GM23338 (cell line): ENCODE data around the gene RUSF1. TPM values are rescaled to one million over a fixed set of nuclear protein-coding genes. Genes with fewer than 3 reads are reported as not detected.

Source experiments
- ATAC-seq: fragments of 200-7000 bp; cut with Tn5 transposase; 3 replicates; pipeline ENCODE4 v1.9.1; 2020
- DNase-seq: peaks from one replicate; pipeline ENCODE4 v3.0.0-alpha.2; 2015; ENCODE audit warnings: low spot score
- H2AFZ ChIP-seq: fragments of 200-600 bp; sonication (generic); 2 replicates; pipeline ENCODE4 v1.8.0; 2016; ENCODE audit warnings: antibody characterized with exemption, mild to moderate bottlenecking, moderate library complexity
- H3F3A ChIP-seq: fragments of 200-600 bp; sonication (generic); replicated peaks from 2 replicates; pipeline ENCODE4 v1.8.0; 2017; ENCODE audit warnings: antibody characterized with exemption, mixed run types, low read depth
- H3K27ac ChIP-seq: fragments of 200-600 bp; sonication (generic); 2 replicates; pipeline ENCODE4 v1.6.1; 2016; ENCODE audit warnings: low read depth
- H3K27me3 ChIP-seq: fragments of 200-600 bp; sonication (generic); 2 replicates; pipeline ENCODE4 v1.8.0; 2016; ENCODE audit warnings: mild to moderate bottlenecking, mixed run types, moderate library complexity; ENCODE audit not compliant: insufficient read depth
- H3K36me3 ChIP-seq: fragments of 200-600 bp; sonication (generic); 2 replicates; pipeline ENCODE4 v1.8.0; 2016; ENCODE audit warnings: mild to moderate bottlenecking; ENCODE audit not compliant: insufficient read depth
- H3K4me1 ChIP-seq: fragments of 200-600 bp; sonication (generic); 2 replicates; pipeline ENCODE4 v1.8.0; 2016; ENCODE audit warnings: mild to moderate bottlenecking, moderate library complexity; ENCODE audit not compliant: insufficient read depth
- H3K4me2 ChIP-seq: fragments of 200-600 bp; sonication (generic); 2 replicates; pipeline ENCODE4 v1.7.1; 2017; ENCODE audit warnings: mixed run types
- H3K4me3 ChIP-seq: fragments of 200-600 bp; sonication (generic); 2 replicates; pipeline ENCODE4 v1.6.1; 2016; ENCODE audit warnings: mixed run types
- H3K79me2 ChIP-seq: fragments of 200-600 bp; sonication (generic); replicated peaks from 2 replicates; pipeline ENCODE4 v1.8.0; 2017; ENCODE audit warnings: mild to moderate bottlenecking; ENCODE audit not compliant: insufficient read depth
- H3K9me2 ChIP-seq: fragments of 200-600 bp; sonication (generic); 2 replicates; pipeline ENCODE4 v1.8.0; 2017; ENCODE audit not compliant: insufficient read depth
- H4K20me1 ChIP-seq: fragments of 200-600 bp; sonication (generic); replicated peaks from 2 replicates; pipeline ENCODE4 v1.8.0; 2017; ENCODE audit warnings: mild to moderate bottlenecking; ENCODE audit not compliant: insufficient read depth
- H3K27ac Mint-ChIP-seq: 2 replicates; pipeline ENCODE4 v1.8.0; 2020; ENCODE audit warnings: inconsistent platforms, mild to moderate bottlenecking, moderate library complexity, mixed read lengths
- H3K27me3 Mint-ChIP-seq: 3 replicates; pipeline ENCODE4 v1.8.0; 2022; ENCODE audit warnings: low read depth, mild to moderate bottlenecking, moderate library complexity, mixed read lengths, inconsistent platforms; ENCODE audit not compliant: insufficient read depth, poor library complexity
- H3K36me3 Mint-ChIP-seq: 3 replicates; pipeline ENCODE4 v1.8.0; 2021; ENCODE audit warnings: low read depth, mild to moderate bottlenecking, inconsistent platforms, moderate library complexity, mixed read lengths
- H3K4me1 Mint-ChIP-seq: 3 replicates; pipeline ENCODE4 v1.8.0; 2020; ENCODE audit warnings: mild to moderate bottlenecking, inconsistent platforms, mixed read lengths
- H3K4me3 Mint-ChIP-seq: 3 replicates; pipeline ENCODE4 v1.8.0; 2021; ENCODE audit warnings: moderate library complexity, mild to moderate bottlenecking, inconsistent platforms, mixed read lengths
- H3K9me3 Mint-ChIP-seq: 3 replicates; pipeline ENCODE4 v1.8.0; 2020; ENCODE audit warnings: moderate library complexity, mild to moderate bottlenecking, inconsistent platforms, mixed read lengths
- CREB1 ChIP-seq: fragments of 250-450 bp; sonication (Bioruptor Pico); IDR thresholded peaks from 2 replicates; pipeline ENCODE4 v1.5.0; 2020; ENCODE audit warnings: low read depth, mild to moderate bottlenecking, moderate library complexity
- CTCF ChIP-seq, 2 experiments: fragments of 200-600 bp in 1 of 2; sonication (generic) in 1 of 2; conservative IDR thresholded peaks; 2 replicates each; pipeline versions ENCODE4 v1.5.1 to v1.6.1; 2016 to 2017; ENCODE audit warnings: antibody characterized with exemption in 2 of 2, low read depth in 2 of 2, mild to moderate bottlenecking in 2 of 2, moderate library complexity in 1 of 2
- ETS1 ChIP-seq: IDR thresholded peaks from 2 replicates; pipeline ENCODE4 v1.6.1; 2016; ENCODE audit warnings: antibody characterized with exemption
- EZH2 ChIP-seq: fragments of 200-600 bp; sonication (generic); IDR thresholded peaks from one replicate; pipeline ENCODE4 v1.8.0; 2017; ENCODE audit warnings: antibody characterized with exemption, mild to moderate bottlenecking, low read depth; ENCODE audit not compliant: unreplicated experiment
- EZH2phosphoT487 ChIP-seq: fragments of 200-600 bp; sonication (generic); IDR thresholded peaks from one replicate; pipeline ENCODE4 v1.8.1; 2018; ENCODE audit warnings: antibody characterized with exemption; ENCODE audit not compliant: unreplicated experiment
- JUNB ChIP-seq: IDR thresholded peaks from one replicate; pipeline ENCODE4 v1.6.1; 2016; ENCODE audit warnings: antibody characterized with exemption; ENCODE audit not compliant: unreplicated experiment
- NANOG ChIP-seq: IDR thresholded peaks from 2 replicates; pipeline ENCODE4 v1.6.1; 2016; ENCODE audit warnings: antibody characterized with exemption, borderline replicate concordance
- POLR2AphosphoS5 ChIP-seq: IDR thresholded peaks from 2 replicates; pipeline ENCODE4 v1.6.1; 2016; ENCODE audit warnings: antibody characterized with exemption, low read depth
- REST ChIP-seq: IDR thresholded peaks from one replicate; pipeline ENCODE4 v1.6.1; 2018; ENCODE audit warnings: antibody characterized with exemption; ENCODE audit not compliant: unreplicated experiment
- STAT1 ChIP-seq: IDR thresholded peaks from one replicate; pipeline ENCODE4 v1.6.1; 2016; ENCODE audit warnings: antibody characterized with exemption; ENCODE audit not compliant: unreplicated experiment
- ZNF114 ChIP-seq: fragments of 250-450 bp; sonication (Bioruptor Pico); IDR thresholded peaks from 2 replicates; pipeline ENCODE4 v1.5.0; 2020; ENCODE audit warnings: mild to moderate bottlenecking, moderate library complexity
- ZNF331 ChIP-seq: fragments of 250-450 bp; sonication (Bioruptor Pico); IDR thresholded peaks from 2 replicates; pipeline ENCODE4 v1.5.0; 2020; ENCODE audit warnings: low read depth, mild to moderate bottlenecking, moderate library complexity
- ZNF462 ChIP-seq: fragments of 250-450 bp; sonication (Bioruptor Pico); IDR thresholded peaks from 2 replicates; pipeline ENCODE4 v1.5.0; 2020; ENCODE audit warnings: mild to moderate bottlenecking, moderate library complexity
- polyA plus RNA-seq: library from polyadenylated mRNA; unstranded; fragments of >200 nt; fragmentation: Nextera tagmentation; extraction: Ambion mirVana; gene quantifications from 2 replicates; pipeline ENCODE4 v1.2.1, GENCODE V29; 2016
- total RNA-seq: library from RNA; depleted of rRNA; stranded (reverse); fragments of >200 nt; shearing (Covaris generic); gene quantifications from 2 replicates; pipeline ENCODE4 v1.2.3, GENCODE V29; 2014

Gene RUSF1
- total and polyA plus RNA-seq, 2 experiments from 2014 or later = 8.9 to 36.1 TPM

- Histone ChIP-seq H3K27ac (no peak overlapping the region), H3F3A (no peaks in the 10 kb centered on the region), H3K4me1 (no peaks in the 10 kb centered on the region), H3K27me3 (peaks cover 8% of the 10 kb centered on the region), H3K4me3 (no peak overlapping the region), H3K4me2 (no peak overlapping the region), H4K20me1 (no peaks in the 10 kb centered on the region), H3K36me3 (no peaks in the 10 kb centered on the region), H3K79me2 (no peaks in the 10 kb centered on the region), H3K9me2 (no peaks in the 10 kb centered on the region), H2AFZ (no peak overlapping the region)
- Mint-ChIP-seq H3K4me1 (no peaks in the 10 kb centered on the region; the same call in 2 of the 3 replicates), H3K36me3 (peaks cover 23% of the 10 kb centered on the region), H3K27ac (no peak overlapping the region), H3K4me3 (no peak overlapping the region), H3K9me3 (peaks cover 55% of the 10 kb centered on the region), H3K27me3 (peaks cover 3% of the 10 kb centered on the region)
- ATAC-seq (no peak), DNase-seq (no peak)
- no peak for TF ChIP-seq CTCF (conservative IDR thresholded peaks at IDR 0.05; ENCODE audit: low read depth in 2 of 2)
- no peak for TF ChIP-seq EZH2
- no peak for TF ChIP-seq ZNF331 (CRISPR knock-in tag)
- no peak for TF ChIP-seq ETS1
- TF ChIP-seq REST = no peak
- TF ChIP-seq JUNB = no peak
- no peak for TF ChIP-seq NANOG
- no peak for TF ChIP-seq EZH2phosphoT487
- no peak for TF ChIP-seq POLR2AphosphoS5
- TF ChIP-seq STAT1 = no peak
- no peak for TF ChIP-seq ZNF114 (CRISPR knock-in tag)
- no peak for TF ChIP-seq ZNF462 (CRISPR knock-in tag)
- TF ChIP-seq CREB1 = no peak
Observed at GRCh38 chr16:31542763-31543162, 34.6 kb upstream of the RUSF1 start.
